ENCODE data around the gene FAM217A. TPM values are rescaled to one million over a fixed set of nuclear protein-coding genes. Genes with fewer than 3 reads are reported as not detected.

FAM217A gene
- total RNA-seq, 1 experiment from 2014 or later, result not detected

GRCh38 chr6:4021854-4022695 lies 56.9 kb downstream of the FAM217A start:
- ChIA-PET RAD21 (ENCODE audit: low non-redundant PET in 1 of 2, low total read pairs in 2 of 2, uncharacterized antibody in 2 of 2, unreplicated experiment in 2 of 2) (no interaction called here), CTCF (interaction anchor here (1.1 to 2.0 kb wide), 4 partner anchors 44 to 279 kb away, joined by 4 to 7 read pairs (median 5); no protein-coding TSS in a partner anchor), POLR2A (interaction anchor here (0.7 to 2.5 kb wide), 10 partner anchors 9 to 639 kb away, joined by 3 to 23 read pairs (median 4); partner anchors contain the start of gene ECI2)
- Histone ChIP-seq H3K36me3 (ENCODE audit: control insufficient read depth in 1 of 2, insufficient read depth in 2 of 2, low read length in 2 of 2) (peaks cover 0 to 5% of the 10 kb centered on the region in 2 experiments; a peak in 1 of 4 replicates), H3K9me3 (ENCODE audit: control insufficient read depth in 1 of 2, insufficient read depth in 1 of 2, low read depth in 1 of 2, low read length in 2 of 2) (no peaks in the 10 kb centered on the region), H3K4me1 (ENCODE audit: control insufficient read depth in 1 of 2, insufficient read depth in 2 of 2, low read length in 2 of 2) (peaks cover 16 to 34% of the 10 kb centered on the region in 2 experiments), H3K4me2 (ENCODE audit: low read length) (peak overlapping the region; percentile 84), H3K79me2 (ENCODE audit: insufficient read depth, low read length) (peaks cover 82% of the 10 kb centered on the region), H2AFZ (ENCODE audit: low read depth, low read length, poor library complexity, severe bottlenecking) (no peak overlapping the region), H3K27me3 (ENCODE audit: insufficient read depth, low read length) (no peaks in the 10 kb centered on the region), H3K4me3 (replicated peaks in 1 of 2; ENCODE audit: low read depth in 1 of 2, low read length in 2 of 2) (peak overlapping the region; percentile 86 to 95), H3K9ac (ENCODE audit: low read length) (peak overlapping the region; percentile 97), H4K20me1 (ENCODE audit: insufficient read depth) (peaks cover 45% of the 10 kb centered on the region; the same call in 1 of the 2 replicates), H3K9me2 (ENCODE audit: insufficient read depth) (no peaks in the 10 kb centered on the region), H3K27ac (ENCODE audit: low read depth, low read length) (peak overlapping the region; percentile 93)
- TF ChIP-seq CTCF (IDR thresholded peaks at IDR 0.05 in 2 of 3, conservative IDR thresholded peaks at IDR 0.05 in 1 of 3; ENCODE audit: borderline replicate concordance in 1 of 3, insufficient read depth in 1 of 3, low read depth in 2 of 3, low read length in 2 of 3) (no peak), TCF7L2 (IDR thresholded peaks at IDR 0.05; ENCODE audit: borderline replicate concordance, extremely low read depth, insufficient read depth, insufficient read length) (no peak), POLR2AphosphoS5 (IDR thresholded peaks at IDR 0.05; ENCODE audit: low read depth, low read length) (no peak), SP1 (IDR thresholded peaks at IDR 0.05; ENCODE audit: low read depth) (no peak), CEBPB (IDR thresholded peaks at IDR 0.05; ENCODE audit: low read depth) (no peak), EGR1 (IDR thresholded peaks at IDR 0.05; ENCODE audit: low read depth) (no peak), ELF1 (IDR thresholded peaks at IDR 0.05; ENCODE audit: borderline replicate concordance, low read depth) (no peak), EZH2 (IDR thresholded peaks at IDR 0.05) (no peak), SRF (IDR thresholded peaks at IDR 0.05; ENCODE audit: low read depth) (no peak), FOSL1 (IDR thresholded peaks at IDR 0.05; ENCODE audit: low read depth) (no peak), POLR2A (IDR thresholded peaks at IDR 0.05; ENCODE audit: borderline replicate concordance, extremely low read depth, insufficient read depth, insufficient read length) (no peak), EZH2phosphoT487 (IDR thresholded peaks at IDR 0.05; ENCODE audit: borderline replicate concordance) (no peak), YY1 (IDR thresholded peaks at IDR 0.05; ENCODE audit: extremely low read depth, insufficient replicate concordance, low read depth, low read length) (no peak), ZBTB33 (IDR thresholded peaks at IDR 0.05; ENCODE audit: extremely low read depth, insufficient replicate concordance, low read length) (no peak), RAD21 (IDR thresholded peaks at IDR 0.05; ENCODE audit: low read depth) (no peak), ATF3 (IDR thresholded peaks at IDR 0.05) (no peak), SIN3A (IDR thresholded peaks at IDR 0.05; ENCODE audit: low read depth) (no peak)
- intact Hi-C loops (cut with micrococcal nuclease), result no loop called here
- BruUV-seq (replicated peaks), result TSS peak; percentile 50
- ATAC-seq, result peak; percentile 9
- no peak for DNase-seq (ENCODE audit: low read depth, low spot score)
